H4 (cell line): Measurements from ENCODE around the gene NABP2. TPM values are rescaled to one million over a fixed set of nuclear protein-coding genes. Genes with fewer than 3 reads are reported as not detected.

Experiments used
- DNase-seq: peaks from one replicate; pipeline ENCODE4 v3.0.0-alpha.2; 2015; ENCODE audit warnings: low spot score
- total RNA-seq: library from RNA; depleted of rRNA; stranded (reverse); fragments of >200 nt; shearing (Covaris generic); gene quantifications from 2 replicates; pipeline ENCODE4 v1.2.3, GENCODE V29; 2014

The NABP2 gene
- total RNA-seq, 1 experiment from 2014 or later: 65.8 TPM

DNA sequence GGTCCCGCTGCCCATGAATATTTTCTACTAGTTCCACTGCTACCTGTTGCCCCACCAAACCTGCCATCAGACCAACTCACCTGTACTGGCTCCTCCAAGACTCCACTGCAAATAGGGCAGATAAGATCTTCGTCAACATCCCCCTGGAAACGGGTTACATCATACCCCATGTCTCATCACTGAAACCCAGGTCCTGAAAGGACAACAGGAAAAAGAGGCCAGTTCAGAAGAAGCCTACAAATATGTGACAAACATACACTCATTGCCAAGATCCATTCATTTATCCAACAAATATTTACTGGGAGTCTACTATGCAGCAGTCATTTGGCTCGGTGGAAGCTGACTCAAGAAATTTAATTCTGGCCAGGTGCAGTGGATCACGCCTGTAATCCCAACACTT is 10.3 kb upstream of the NABP2 start:
- no peak for DNase-seq

DNA sequence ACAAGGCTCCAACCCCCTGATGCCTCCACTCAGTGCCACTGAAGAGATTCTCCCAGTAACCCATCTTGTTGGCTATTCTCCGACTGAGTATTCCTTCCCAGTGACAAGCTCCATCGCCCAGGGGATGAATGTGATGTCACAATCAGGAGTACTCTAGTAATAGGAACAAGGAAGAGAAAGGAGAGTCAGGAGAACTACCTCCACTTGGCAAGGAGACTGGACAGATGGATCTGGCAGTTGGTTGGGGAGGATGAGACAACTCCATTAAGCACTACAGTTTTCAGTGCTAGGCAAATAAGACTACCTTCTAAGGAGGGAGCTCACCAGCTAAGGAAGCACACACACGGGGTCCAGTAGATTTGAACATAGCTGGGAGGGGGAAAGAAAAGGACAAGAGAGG is 7.7 kb upstream of the NABP2 start:
- DNase-seq: no peak

DNA sequence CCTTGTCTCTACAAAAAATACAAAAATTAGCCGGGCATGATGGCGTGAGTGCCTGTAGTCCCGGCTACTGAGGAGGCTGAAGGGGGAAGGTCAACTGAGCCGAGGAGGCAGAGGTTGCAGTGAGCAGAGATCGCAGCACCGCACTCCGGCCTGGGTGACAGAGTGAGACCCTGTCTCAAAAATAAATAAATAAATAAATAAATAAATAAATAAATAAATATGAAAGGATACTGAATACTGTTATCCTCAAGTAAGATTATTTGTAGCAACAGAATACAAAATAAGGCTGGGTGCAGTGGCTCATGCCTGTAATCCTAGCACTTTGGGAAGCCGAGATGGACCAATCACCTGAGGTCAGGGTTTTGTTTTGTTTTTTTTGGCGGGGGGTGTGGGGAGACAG is 4.3 kb upstream of the NABP2 start:
- DNase-seq: no peak

DNA sequence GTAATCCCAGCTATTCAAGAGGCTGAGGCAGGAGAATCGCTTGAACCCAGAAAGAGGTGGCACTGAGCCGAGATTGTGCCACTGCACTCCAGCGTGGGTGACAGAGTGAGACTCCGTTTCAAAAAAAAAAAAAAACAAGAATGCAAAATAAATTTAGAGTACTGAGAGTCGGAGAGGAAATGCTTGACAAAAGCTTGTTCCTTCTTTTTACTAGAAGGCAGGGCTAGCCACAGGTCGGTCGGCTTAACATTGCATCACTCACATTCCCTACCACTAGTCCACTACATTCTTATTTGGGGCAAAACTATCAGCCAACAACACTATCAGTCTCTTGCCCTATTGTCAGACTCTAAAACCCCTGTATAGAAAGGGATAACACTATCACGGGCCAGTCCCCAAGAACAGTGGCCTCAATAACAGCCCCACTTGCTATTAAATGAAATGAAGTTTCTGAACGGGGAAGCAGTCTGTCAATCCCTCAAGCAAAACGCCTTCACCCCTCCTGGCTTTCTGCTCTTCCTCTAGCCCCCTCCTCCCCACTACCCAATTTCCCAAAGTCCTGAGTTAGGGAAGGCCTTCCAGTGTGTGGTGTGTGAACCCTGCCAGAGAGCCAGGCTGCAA is 3.4 kb upstream of the NABP2 start:
- no peak for DNase-seq

DNA sequence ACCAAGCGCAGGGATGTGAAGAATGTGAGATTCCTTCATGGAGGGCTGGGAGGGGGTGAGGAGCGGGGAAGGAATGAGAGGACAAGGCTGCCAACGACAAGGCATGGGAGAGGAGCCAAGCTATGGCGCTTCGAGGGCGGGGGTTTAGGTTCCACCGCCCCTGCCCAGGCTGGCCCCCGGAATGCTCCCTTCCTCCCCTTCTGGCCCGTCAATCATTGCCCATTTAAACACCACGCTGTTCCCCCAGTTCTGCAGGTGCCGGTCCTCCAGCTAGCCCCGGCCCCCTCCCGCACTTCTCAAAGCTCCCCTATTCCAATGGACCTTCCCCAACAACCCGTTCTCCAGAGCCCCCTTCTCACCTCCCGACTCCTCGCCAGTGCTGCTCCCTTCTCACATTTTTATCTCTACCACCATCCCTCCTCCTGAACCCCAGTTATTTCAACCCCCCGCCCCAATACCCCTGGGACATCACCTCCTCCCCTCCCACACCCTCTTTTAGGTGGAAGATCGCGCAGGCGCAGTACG is 2.8 kb upstream of the NABP2 start:
- no peak for DNase-seq

DNA sequence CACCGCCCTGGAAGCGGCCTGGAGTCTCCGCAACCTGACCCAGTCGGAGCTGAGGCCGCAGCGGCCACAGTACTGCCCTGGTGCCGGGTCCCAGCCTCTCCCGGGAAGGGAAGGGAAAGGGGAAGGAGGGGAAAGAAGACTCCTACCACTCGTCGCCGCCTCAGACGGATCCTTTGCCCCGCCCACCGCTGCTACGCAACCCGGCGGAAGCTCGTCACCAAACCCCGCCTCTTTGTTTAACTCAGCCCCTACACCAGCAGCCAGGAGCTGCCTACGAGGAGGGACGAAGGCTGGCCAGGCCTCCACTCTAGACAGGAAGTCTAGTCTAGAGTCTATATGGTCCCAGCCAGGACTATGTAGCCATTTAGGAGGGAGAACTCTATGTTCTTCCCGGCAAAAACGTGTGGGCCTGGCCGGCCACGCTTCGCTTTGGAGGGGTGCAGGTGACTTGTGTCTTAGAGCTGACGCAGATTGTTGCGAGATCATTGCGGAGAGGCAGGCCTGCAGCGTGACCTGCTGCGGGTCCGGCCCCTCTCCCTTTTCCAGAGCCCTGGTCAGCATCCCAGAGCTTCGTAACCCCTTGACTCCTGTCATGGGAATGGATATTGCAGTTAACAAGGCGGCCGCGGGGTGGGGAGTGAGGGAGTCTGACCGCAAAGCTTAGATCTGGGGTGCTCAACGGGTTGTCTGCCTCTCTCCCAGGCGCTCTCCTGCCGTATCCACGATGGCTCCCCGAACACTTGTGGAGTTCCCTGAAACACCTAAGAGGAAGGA is 2.2 kb upstream of the NABP2 start, which contains the start of gene RNF41:
RNF41 (minus strand) TSS at position 166 of the 774 bp plus-strand sequence. CDS start 7,875 bp downstream, outside the sequence.
- DNase-seq: peak; percentile 96

DNA sequence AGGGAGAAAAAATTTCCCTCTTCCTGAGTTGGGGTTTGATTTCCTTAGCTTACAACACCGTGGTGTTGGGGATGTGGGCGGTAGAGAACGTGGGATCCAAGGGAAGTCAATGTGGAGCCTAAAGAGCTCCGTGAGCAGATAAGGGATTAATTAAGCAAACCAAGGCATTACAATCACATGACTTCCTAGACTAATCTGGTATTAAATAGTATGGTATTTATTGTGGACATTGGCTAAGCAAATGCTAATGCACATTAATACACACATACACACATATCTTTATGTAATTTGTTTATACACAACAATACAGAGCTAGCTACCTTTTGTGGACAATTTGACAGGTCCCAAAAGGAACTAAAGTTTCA is 1.6 kb upstream of the NABP2 start:
- no peak for DNase-seq

DNA sequence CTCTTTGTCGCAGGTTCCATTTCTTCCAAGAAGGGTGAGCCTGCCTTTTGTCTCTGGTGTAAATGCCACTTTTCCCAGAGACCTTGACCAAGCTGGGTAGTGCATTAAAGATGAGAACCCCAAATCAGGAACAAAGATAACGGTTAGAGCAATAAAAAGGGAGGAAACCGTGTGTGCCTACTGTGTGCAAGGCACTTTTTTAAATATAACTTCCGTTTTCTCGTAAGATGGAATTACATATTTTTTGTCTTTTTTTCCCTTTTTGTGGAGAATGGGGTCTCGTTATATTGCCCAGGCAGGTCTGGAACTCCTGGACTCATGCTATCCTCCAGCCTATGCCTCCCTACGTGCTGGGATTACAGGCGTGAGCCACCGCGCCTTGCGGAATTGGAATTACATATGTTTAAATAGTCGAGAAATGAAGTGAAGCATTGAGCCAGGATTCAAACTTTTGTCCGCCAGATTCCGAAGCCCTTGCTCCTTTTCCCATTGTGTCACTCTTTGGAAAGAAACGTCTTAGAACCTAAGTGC is 506 bp upstream of the NABP2 start:
- DNase-seq: no peak

DNA sequence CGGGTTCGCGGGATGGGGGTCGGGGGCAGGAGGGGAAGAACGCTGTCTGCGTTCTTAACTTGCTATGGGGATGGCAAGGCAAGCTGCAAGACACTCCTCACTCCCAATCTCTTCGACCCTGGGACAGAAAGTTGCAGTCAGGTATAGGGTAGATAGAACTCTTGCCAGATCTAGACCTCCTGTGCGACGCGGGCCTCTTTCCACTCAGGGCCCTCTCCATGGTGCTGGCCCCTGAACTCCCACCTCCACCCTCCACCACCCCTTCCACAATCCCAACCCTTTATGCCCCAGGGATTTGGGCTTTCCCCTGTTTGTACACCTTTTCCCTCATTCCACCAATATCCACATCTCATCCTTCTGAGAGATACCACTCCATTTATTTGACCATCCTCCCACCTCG is 812 bp downstream of the NABP2 start:
- DNase-seq: no peak

DNA sequence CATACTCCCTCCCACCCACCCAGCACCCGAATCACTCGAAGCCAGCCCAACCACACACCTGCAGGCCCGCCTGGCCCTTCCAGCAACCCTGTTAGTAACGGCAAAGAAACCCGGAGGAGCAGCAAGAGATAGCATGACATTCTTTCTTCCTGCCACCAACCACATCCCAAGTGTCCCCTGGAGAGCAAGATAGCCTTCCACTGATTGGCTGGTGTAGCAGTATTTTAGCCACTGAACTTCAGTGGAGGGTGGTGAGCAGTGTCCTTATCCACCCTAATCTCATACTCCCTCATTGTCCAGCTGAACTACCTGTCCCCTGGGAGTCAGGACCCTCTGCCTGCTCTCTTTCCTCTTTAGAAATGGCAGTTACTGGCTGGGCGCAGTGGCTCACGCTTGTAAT is 4.9 kb downstream of the NABP2 start:
- no peak for DNase-seq

DNA sequence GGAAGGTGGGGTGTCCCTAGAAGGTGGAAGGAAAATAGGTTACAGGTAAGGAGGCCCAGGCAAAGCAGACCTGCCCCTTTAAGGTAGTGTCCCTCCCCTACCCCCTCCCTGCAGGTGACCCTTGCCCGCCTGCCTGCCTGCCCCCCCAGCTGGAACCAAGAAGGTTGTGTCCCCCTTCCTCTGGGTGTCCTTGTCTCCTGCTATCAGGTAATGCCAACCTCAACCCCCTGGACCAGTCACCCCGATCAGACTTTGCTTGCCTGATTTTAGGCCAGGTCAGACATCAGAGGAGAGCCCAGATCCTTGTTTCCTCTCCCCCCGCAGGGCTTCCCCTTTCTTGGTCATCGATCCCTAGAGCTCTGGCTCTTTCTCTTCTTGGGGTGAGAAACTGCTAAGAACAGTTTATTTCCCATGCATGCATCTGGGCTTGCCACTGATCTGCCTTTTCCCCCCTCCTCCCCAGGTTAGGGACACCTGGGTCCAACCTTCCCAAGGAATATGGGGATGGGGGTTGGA is 5.8 kb downstream of the NABP2 start, which contains the start of gene SLC39A5:
SLC39A5 (plus strand) TSS at position 136 of the 516 bp plus-strand sequence. CDS start 1,224 bp downstream, outside the sequence.
- no peak for DNase-seq

DNA sequence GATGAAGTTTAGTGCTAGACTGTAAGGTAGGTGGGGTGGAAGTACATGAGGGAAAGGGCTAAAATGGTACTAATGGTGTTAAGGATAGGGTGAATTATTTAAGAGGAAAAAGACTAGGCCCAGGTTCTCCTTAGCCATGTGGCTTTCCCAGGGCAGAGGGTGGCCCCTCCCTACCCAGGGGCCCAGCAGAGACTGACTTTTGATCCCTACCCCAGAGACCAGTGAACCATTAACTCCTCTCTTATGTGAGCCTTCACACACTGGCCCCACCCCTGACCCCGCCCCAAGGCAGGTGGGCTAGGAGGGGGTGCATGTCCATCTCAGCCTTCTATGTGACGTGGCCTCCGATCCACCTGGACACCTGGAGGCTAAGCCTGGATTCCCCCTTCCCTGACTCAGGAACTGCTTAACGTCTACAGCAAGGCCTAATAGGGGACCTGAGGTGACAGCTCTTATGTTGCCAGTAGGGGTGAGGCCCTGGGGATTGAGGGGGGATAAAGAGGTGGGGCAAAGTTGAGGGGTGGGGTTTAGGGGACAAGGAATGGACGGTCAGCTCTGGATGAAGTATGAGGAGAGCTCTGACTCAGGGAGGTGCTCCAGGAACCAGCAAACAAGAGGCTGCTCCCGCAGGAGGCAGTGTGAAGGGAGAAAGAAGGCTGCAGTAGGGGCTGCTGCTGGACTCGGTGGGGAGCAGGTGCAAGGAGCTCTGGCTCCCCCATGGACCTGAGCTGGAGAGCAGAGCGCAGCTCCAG is 6.5 kb downstream of the NABP2 start:
- no peak for DNase-seq

DNA sequence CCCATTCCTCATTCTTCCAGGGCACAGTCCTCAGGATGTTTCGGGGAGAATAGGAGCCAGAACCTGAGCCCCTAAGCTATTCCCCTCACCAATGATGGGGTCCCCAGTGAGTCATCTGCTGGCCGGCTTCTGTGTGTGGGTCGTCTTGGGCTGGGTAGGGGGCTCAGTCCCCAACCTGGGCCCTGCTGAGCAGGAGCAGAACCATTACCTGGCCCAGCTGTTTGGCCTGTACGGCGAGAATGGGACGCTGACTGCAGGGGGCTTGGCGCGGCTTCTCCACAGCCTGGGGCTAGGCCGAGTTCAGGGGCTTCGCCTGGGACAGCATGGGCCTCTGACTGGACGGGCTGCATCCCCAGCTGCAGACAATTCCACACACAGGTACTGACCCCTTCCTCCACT is 7.0 kb downstream of the NABP2 start:
- no peak for DNase-seq

DNA sequence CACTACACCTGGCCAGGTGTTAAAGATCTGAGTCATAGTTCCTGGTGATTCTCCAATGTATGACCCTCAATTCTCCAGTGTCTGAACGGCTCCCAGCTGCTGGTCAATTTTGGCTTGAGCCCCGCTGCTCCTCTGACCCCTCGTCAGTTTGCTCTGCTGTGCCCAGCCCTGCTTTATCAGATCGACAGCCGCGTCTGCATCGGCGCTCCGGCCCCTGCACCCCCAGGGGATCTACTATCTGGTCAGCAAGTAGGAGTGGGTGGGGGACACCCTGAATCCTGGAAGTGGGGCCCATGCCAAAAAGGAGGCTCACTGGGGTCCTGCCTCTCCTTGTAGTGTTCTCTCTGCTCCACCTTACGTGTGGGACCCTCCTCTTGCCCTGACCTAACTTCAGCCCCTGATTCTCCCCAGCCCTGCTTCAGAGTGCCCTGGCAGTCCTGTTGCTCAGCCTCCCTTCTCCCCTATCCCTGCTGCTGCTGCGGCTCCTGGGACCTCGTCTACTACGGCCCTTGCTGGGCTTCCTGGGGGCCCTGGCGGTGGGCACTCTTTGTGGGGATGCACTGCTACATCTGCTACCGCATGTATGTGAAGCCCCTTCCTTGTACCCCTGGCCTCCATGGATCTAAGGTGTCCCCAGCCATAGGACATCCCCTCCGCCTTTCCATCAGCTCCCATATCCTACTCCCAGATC is 10.7 kb downstream of the NABP2 start:
- DNase-seq: no peak

DNA sequence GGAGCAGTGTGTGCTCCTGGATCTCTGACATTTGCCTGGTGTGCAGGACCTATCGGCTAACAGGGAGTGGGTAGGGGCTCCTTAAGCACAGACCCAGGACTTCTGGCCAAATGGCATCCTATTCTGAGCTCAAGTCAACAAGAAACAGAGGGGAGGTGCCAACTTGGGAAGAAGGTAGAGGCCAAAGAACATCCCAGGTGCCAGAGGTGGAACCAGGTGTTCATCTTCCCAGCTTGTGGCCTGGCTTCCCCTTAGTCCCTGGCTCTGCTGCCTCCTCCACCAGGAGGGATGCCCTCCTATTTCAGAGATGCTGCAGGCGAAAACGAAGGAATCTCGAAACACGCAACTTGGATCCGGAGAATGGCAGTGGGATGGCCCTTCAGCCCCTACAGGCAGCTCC is 11.9 kb downstream of the NABP2 start:
- no peak for DNase-seq

DNA sequence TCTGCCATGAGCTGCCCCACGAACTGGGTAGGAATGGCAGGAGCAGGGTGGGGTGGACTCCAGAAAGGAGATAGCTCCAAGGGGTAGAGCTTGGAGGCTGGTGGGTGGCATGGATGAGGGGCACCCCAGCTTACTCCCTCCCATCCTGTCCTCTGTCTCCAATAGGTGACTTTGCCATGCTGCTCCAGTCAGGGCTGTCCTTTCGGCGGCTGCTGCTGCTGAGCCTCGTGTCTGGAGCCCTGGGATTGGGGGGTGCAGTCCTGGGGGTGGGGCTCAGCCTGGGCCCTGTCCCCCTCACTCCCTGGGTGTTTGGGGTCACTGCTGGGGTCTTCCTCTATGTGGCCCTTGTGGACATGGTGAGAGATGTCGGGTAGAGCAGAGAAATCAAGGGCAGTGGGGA is 12.8 kb downstream of the NABP2 start:
- no peak for DNase-seq

DNA sequence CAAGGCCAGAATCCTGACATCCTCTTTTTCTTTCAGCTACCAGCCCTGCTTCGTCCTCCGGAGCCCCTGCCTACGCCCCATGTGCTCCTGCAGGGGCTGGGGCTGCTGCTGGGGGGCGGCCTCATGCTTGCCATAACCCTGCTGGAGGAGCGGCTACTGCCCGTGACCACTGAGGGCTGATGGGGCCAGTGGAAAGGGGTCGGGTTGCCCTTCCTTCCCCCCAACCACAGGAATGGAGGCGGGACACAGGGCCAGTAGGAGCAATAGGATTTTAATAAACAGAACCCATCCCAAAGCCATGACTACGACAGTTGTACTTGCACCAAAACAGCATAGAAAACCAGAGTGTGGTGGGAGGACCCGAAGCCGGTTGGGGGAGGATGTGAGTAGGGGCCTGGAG is 13.4 kb downstream of the NABP2 start:
- DNase-seq: no peak

DNA sequence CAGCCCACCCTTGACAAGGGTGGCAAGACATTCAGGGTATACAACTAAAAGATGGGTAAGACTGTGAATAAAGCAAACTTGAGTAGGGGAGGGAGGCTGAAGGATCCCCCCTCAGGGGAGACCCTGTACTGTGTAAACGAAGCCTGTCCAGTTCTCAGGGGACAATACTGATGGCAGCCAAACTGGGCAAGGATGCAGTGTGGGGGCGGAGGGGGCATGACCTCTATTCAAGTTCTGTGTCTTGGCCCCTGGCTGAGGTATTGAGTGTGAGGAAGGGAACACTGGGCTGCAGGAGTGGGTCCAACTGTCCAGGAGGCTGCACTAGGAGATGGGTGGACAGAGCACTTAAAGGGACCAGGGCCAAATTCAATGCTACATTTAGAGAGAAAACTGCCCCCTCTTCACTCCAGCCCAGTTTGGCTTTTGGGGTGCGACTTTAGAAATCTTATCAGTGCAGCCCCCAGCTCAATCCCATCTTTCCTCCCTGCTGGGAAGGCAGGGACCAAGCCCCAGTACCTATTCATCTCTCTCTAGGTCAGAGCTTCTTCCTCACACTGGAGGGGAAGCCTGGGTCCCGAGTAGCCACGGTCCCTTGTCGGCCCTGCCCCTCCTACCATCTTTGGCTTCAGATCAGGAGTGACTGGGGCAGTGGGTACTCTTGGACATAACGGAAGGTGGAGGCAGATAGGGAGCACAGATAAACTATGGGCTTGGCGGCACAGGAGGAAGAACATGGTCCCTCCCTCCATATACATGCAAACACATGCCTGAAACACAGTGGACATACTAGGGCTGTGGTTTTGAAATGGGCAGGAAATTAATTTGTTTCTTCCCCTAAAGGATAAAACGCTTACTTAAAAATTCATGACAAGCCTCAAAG is 17.5 kb downstream of the NABP2 start:
- no peak for DNase-seq

DNA sequence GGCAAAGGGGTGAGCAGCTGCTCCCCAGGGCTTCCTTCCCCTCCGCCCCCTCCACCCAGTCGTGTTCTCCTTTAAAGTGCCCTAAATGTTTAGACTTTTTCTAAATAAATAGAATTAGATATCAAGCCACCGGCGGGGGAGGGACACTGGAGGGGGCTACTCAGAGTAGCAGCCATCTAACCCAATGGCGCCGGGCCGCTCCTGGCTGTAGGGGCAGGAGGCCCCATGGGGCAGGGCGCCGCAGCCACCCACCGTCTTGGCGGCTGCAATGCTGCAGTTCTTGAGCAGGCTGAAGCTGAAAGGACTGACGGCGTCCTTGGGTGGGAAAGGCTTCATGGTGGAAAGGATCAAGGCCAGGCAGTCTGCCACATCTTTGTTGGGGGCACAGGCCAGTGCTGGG is 18.8 kb downstream of the NABP2 start:
- no peak for DNase-seq

DNA sequence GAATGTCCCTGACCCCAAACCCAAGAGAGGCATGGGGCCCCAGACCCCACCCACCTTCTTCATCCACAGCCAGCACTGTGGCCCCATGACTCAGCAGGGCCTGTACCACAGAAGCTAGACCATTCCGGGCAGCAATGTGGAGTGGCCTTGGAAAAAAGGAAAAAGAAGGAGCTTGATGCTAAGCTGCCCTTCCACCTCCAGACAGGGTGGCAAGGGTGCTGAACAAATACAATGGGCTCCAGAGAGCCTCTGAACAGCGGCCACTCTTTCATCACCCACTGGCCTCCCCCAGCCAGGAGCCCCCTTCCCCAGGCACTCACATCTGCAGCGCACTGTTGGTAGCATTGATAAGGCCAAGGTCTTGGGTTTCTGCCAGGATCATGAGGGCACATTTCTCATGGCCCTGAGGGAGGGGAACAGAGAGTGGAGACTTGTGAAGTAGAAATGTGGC is 19.6 kb downstream of the NABP2 start:
- DNase-seq: no peak
